GM12878 (cell line): Measurements from ENCODE around the gene CCDC27. TPM values are rescaled to one million over a fixed set of nuclear protein-coding genes. Genes with fewer than 3 reads are reported as not detected.

Source experiments
- ATAC-seq: fragments of 200-7000 bp; cut with Tn5 transposase; 3 replicates; pipeline ENCODE4 v1.9.1; 2020; ENCODE audit warnings: mild to moderate bottlenecking, moderate library complexity
- BruUV-seq: library from RNA; stranded (reverse); fragments of 400-500 nt; replicated peaks from 2 replicates; lab custom pipeline; 2021; lab: Mats Ljungman, UMichigan
- CTCF ChIA-PET: fragments of 300-600 bp; sonication (Branson Sonifier 250); formaldehyde crosslinking; extraction: SDS; loops from one replicate; lab custom pipeline; 2021; ENCODE audit warnings: inconsistent platforms; lab: Yijun Ruan, JAX
- POLR2A ChIA-PET: fragments of 350-600 bp; formaldehyde crosslinking; extraction: SDS; loops from one replicate; lab custom pipeline; 2021; ENCODE audit warnings: inconsistent platforms; lab: Charles Lee
- RAD21 ChIA-PET: fragments of 300-600 bp; sonication (Branson Sonifier 250); formaldehyde crosslinking; loops from one replicate; lab custom pipeline; 2023; ENCODE audit warnings: antibody characterized with exemption; ENCODE audit not compliant: unreplicated experiment; lab: Charles Lee
- SMC1A ChIA-PET: fragments of 300-600 bp; sonication (Branson Sonifier 250); formaldehyde crosslinking; loops from one replicate; lab custom pipeline; 2023; ENCODE audit not compliant: unreplicated experiment, uncharacterized antibody; lab: Charles Lee
- DNase-seq: peaks from one replicate; pipeline ENCODE4 v3.0.0-alpha.2; 2011; ENCODE audit warnings: low read depth, low spot score
- FAIRE-seq: peaks from 3 replicates; lab custom pipeline; 2011; peaks lifted over from hg19 to GRCh38; lab: Jason Lieb, UNC
- H2AFZ ChIP-seq: 2 replicates; pipeline ENCODE4 v1.6.0; 2011; ENCODE audit warnings: low read depth, low read length, control low read depth; ENCODE audit not compliant: control insufficient read depth
- H3K27ac ChIP-seq: 2 replicates; pipeline ENCODE4 v1.5.1; 2011; ENCODE audit warnings: control low read depth; ENCODE audit not compliant: control insufficient read depth, insufficient read depth
- H3K27me3 ChIP-seq, 2 experiments: replicated peaks in 1 of 2; 2 replicates each; pipeline versions ENCODE4 v1.6.0 to v1.6.1; 2011; ENCODE audit warnings: low read length in 1 of 2; ENCODE audit not compliant: control insufficient read depth in 2 of 2, insufficient read depth in 2 of 2
- H3K36me3 ChIP-seq, 2 experiments: 2 replicates each; pipeline ENCODE4 v1.5.1; 2011; ENCODE audit warnings: low read length in 1 of 2; ENCODE audit not compliant: control insufficient read depth in 2 of 2, insufficient read depth in 2 of 2
- H3K4me1 ChIP-seq: 2 replicates; pipeline ENCODE4 v1.6.1; 2011; ENCODE audit warnings: mild to moderate bottlenecking, low read length, moderate library complexity, mixed read lengths; ENCODE audit not compliant: control insufficient read depth, insufficient read depth
- H3K4me2 ChIP-seq: 2 replicates; pipeline ENCODE4 v1.6.0; 2011; ENCODE audit warnings: control low read depth; ENCODE audit not compliant: control insufficient read depth, insufficient read depth
- H3K4me3 ChIP-seq: fragments of 200-600 bp; sonication (generic); 2 replicates; pipeline ENCODE4 v1.5.1; 2016
- H3K79me2 ChIP-seq: 2 replicates; pipeline ENCODE4 v1.6.0; 2011; ENCODE audit warnings: low read length; ENCODE audit not compliant: control insufficient read depth, insufficient read depth
- H3K9ac ChIP-seq: 2 replicates; pipeline ENCODE4 v1.8.0; 2011; ENCODE audit warnings: low read length, control low read depth, mixed read lengths; ENCODE audit not compliant: control insufficient read depth, insufficient read depth
- H3K9me3 ChIP-seq: replicated peaks from 3 replicates; pipeline ENCODE4 v1.5.1; 2011; ENCODE audit warnings: mild to moderate bottlenecking, low read length; ENCODE audit not compliant: control insufficient read depth, insufficient read depth
- H4K20me1 ChIP-seq: 2 replicates; pipeline ENCODE4 v1.6.0; 2011; ENCODE audit not compliant: control insufficient read depth, insufficient read depth
- BACH1 ChIP-seq: fragments of 450-650 bp; IDR thresholded peaks from 2 replicates; pipeline ENCODE4 v1.6.1; 2017; ENCODE audit warnings: mild to moderate bottlenecking, borderline replicate concordance
- MEF2B ChIP-seq: fragments of 450-650 bp; IDR thresholded peaks from 2 replicates; pipeline ENCODE4 v1.6.1; 2018; ENCODE audit warnings: mild to moderate bottlenecking, moderate library complexity; ENCODE audit not compliant: partially characterized antibody, poor library complexity, severe bottlenecking
- MXI1 ChIP-seq: fragments of 150-350 bp; IDR thresholded peaks from 2 replicates; pipeline ENCODE4 v1.6.1; 2011; ENCODE audit warnings: low read depth, mild to moderate bottlenecking, inconsistent platforms, low read length, improper control_type of control experiment
- RAD51 ChIP-seq: fragments of 450-650 bp; IDR thresholded peaks from 2 replicates; pipeline ENCODE4 v1.6.1; 2016; ENCODE audit warnings: moderate library complexity, mild to moderate bottlenecking, inconsistent platforms
- RB1 ChIP-seq: fragments of 450-650 bp; formaldehyde crosslinking; IDR thresholded peaks from 2 replicates; pipeline ENCODE4 v1.6.1; 2017; ENCODE audit warnings: mild to moderate bottlenecking, borderline replicate concordance
- RELA ChIP-seq: fragments of 450-650 bp; IDR thresholded peaks from 2 replicates; pipeline ENCODE4 v1.8.0; 2014; ENCODE audit warnings: borderline replicate concordance; ENCODE audit not compliant: partially characterized antibody
- SIN3A ChIP-seq: IDR thresholded peaks from 2 replicates; pipeline ENCODE4 v1.6.1; 2012; ENCODE audit warnings: low read depth, low read length, improper control_type of control experiment
- SREBF1 ChIP-seq: IDR thresholded peaks from 2 replicates; pipeline ENCODE4 v1.6.1; 2012; ENCODE audit warnings: mild to moderate bottlenecking, low read length
- SUZ12 ChIP-seq: fragments of 200-600 bp; sonication (generic); IDR thresholded peaks from one replicate; pipeline ENCODE4 v1.6.1; 2018; ENCODE audit warnings: antibody characterized with exemption, mild to moderate bottlenecking; ENCODE audit not compliant: unreplicated experiment
- ZNF384 ChIP-seq: IDR thresholded peaks from 2 replicates; pipeline ENCODE4 v1.6.1; 2012; ENCODE audit warnings: low read depth, mild to moderate bottlenecking, low read length, improper control_type of control experiment, borderline replicate concordance
- ZSCAN29 ChIP-seq: fragments of 450-650 bp; IDR thresholded peaks from 2 replicates; pipeline ENCODE4 v1.6.1; 2017; ENCODE audit warnings: mild to moderate bottlenecking, moderate library complexity
- ZZZ3 ChIP-seq: IDR thresholded peaks from 2 replicates; pipeline ENCODE4 v1.6.1; 2011; ENCODE audit warnings: low read depth; ENCODE audit not compliant: control insufficient read depth, insufficient read length
- WGBS: methylation state at CpG from one replicate; pipeline ENCODE4 v1.1.6; 2016; ENCODE audit warnings: low lambda C conversion rate; ENCODE audit not compliant: insufficient replicate concordance, insufficient coverage; ENCODE audit errors: missing lambda C conversion rate; 5-methylcytosine and 5-hydroxymethylcytosine counted together
- in situ Hi-C: fragments of 300-500 bp; cut with MboI; formaldehyde crosslinking; loops from 9 replicates; pipeline ENCODE4 v1.14.3; 2018; ENCODE audit warnings: mixed read lengths
- intact Hi-C: fragments of 100-400 bp; cut with micrococcal nuclease; formaldehyde crosslinking; loops from one replicate; pipeline ENCODE4 v1.14.2; 2022; ENCODE audit not compliant: unreplicated experiment
- polyA plus RNA-seq, 11 experiments: library from polyadenylated mRNA; depleted of rRNA in 4 of 11; unstranded in 6 of 11; stranded (reverse) in 5 of 11; fragments of >200 nt; fragmentation: Nextera tagmentation in 4 of 11; fragmentation: Illumina TruSeq in 1 of 11; extraction: Ambion mirVana in 4 of 11; extraction: Trizol in 1 of 11; gene quantifications; 1 replicate in 1 of 11; 2 replicates in 10 of 11; pipeline versions ENCODE4 v1.2.1 to v1.2.3, GENCODE V29; 2011 to 2016; ENCODE audit warnings: inconsistent platforms in 2 of 11, missing spikeins in 2 of 11, low read depth in 1 of 11
- total RNA-seq, 4 experiments: library from RNA; depleted of rRNA in 3 of 4; stranded (reverse); fragments of >200 nt in 3 of 4; fragmentation: Illumina TruSeq in 1 of 4; extraction: Trizol in 1 of 4; gene quantifications; 2 replicates each; pipeline versions ENCODE4 v1.2.1 to v1.2.3, GENCODE V29; 2013 to 2021
- TF ChIP-seq, protein P1 (sequence below): fragments of 450-650 bp; IDR thresholded peaks from 2 replicates; pipeline ENCODE4 v1.6.1; 2017; ENCODE audit warnings: mild to moderate bottlenecking, moderate library complexity
- TF ChIP-seq, protein P2 (sequence below): fragments of 450-650 bp; IDR thresholded peaks from 2 replicates; pipeline ENCODE4 v1.6.1; 2017; ENCODE audit warnings: mild to moderate bottlenecking, moderate library complexity
- TF ChIP-seq, protein P3 (sequence below): IDR thresholded peaks from 2 replicates; pipeline ENCODE4 v1.6.1; 2012; ENCODE audit warnings: low read depth, low read length, improper control_type of control experiment

CCDC27 gene
- total and polyA plus RNA-seq, 10 of the 15 experiments (the other 5 are each of a cell fraction or from before 2014, with no cell fraction given) = 0.05 TPM; not detected in 9

DNA sequence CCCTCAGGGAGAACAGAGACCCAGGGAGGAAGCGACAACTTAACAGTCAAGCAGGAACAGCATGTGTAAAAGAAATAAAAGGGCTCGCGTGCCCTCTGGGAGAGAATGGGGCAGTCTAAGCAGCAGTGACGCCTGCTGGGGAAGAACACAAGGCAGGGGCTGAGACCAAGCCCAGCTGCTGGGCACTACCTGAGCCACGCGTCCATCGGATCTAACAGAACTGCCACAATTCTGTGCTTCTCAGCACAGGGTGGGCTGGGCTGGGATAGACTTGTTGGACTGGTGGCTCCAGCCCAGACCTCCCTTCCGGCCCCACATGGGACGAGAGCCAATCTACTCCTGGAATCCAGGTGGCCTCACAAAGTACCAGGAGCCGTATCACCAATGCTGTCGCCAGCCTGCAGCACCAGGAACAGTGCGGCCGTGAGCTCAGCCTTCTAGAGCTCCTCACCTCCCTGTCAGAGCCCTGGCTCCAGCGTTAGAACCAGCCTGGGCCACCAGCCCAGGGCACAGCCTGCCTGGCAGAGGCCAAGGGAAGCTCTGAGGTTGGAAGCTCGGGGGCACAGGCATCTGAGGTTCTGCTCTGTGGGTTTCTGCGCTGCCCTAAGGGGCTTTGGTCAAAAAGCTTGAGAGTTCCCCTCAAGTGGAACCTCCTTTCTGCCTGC, 36.6 kb downstream of the CCDC27 start:
- intact Hi-C loops (no loop called here), in situ Hi-C loops (no loop called here)
- no peak overlapping the region for H3K27ac ChIP-seq
- SMC1A ChIA-PET = no interaction called here
- no peak overlapping the region for H3K4me3 ChIP-seq
- H4K20me1 ChIP-seq = peaks cover 5% of the 10 kb centered on the region; the same call in 1 of the 2 replicates
- DNase-seq = no peak
- peaks cover 21% of the 10 kb centered on the region for H3K79me2 ChIP-seq
- H3K4me2 ChIP-seq = no peak overlapping the region
- H3K9ac ChIP-seq = no peak overlapping the region
- CTCF ChIA-PET = no interaction called here
- no peaks in the 10 kb centered on the region for H3K9me3 ChIP-seq
- no TSS peak for BruUV-seq
- RAD21 ChIA-PET = no interaction called here
- peaks cover 19 to 20% of the 10 kb centered on the region in 2 experiments for H3K36me3 ChIP-seq
- 91% methylated on average over 15 of the region's 16 CpGs for WGBS
- no peaks in the 10 kb centered on the region for H3K27me3 ChIP-seq
- no peak for FAIRE-seq
- POLR2A ChIA-PET = interaction anchor here (0.5 kb wide), 1 partner anchor 44 kb away, joined by 4 read pairs; no protein-coding TSS in a partner anchor
- no peak overlapping the region for H2AFZ ChIP-seq
- ATAC-seq = no peak
- H3K4me1 ChIP-seq = peaks cover 22% of the 10 kb centered on the region
- no peak for TF ChIP-seq ZZZ3
- TF ChIP-seq, protein P1, sequence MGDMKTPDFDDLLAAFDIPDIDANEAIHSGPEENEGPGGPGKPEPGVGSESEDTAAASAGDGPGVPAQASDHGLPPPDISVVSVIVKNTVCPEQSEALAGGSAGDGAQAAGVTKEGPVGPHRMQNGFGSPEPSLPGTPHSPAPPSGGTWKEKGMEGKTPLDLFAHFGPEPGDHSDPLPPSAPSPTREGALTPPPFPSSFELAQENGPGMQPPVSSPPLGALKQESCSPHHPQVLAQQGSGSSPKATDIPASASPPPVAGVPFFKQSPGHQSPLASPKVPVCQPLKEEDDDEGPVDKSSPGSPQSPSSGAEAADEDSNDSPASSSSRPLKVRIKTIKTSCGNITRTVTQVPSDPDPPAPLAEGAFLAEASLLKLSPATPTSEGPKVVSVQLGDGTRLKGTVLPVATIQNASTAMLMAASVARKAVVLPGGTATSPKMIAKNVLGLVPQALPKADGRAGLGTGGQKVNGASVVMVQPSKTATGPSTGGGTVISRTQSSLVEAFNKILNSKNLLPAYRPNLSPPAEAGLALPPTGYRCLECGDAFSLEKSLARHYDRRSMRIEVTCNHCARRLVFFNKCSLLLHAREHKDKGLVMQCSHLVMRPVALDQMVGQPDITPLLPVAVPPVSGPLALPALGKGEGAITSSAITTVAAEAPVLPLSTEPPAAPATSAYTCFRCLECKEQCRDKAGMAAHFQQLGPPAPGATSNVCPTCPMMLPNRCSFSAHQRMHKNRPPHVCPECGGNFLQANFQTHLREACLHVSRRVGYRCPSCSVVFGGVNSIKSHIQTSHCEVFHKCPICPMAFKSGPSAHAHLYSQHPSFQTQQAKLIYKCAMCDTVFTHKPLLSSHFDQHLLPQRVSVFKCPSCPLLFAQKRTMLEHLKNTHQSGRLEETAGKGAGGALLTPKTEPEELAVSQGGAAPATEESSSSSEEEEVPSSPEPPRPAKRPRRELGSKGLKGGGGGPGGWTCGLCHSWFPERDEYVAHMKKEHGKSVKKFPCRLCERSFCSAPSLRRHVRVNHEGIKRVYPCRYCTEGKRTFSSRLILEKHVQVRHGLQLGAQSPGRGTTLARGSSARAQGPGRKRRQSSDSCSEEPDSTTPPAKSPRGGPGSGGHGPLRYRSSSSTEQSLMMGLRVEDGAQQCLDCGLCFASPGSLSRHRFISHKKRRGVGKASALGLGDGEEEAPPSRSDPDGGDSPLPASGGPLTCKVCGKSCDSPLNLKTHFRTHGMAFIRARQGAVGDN = no peak
- TF ChIP-seq RAD51 = no peak
- no peak for TF ChIP-seq BACH1
- TF ChIP-seq, protein P2, sequence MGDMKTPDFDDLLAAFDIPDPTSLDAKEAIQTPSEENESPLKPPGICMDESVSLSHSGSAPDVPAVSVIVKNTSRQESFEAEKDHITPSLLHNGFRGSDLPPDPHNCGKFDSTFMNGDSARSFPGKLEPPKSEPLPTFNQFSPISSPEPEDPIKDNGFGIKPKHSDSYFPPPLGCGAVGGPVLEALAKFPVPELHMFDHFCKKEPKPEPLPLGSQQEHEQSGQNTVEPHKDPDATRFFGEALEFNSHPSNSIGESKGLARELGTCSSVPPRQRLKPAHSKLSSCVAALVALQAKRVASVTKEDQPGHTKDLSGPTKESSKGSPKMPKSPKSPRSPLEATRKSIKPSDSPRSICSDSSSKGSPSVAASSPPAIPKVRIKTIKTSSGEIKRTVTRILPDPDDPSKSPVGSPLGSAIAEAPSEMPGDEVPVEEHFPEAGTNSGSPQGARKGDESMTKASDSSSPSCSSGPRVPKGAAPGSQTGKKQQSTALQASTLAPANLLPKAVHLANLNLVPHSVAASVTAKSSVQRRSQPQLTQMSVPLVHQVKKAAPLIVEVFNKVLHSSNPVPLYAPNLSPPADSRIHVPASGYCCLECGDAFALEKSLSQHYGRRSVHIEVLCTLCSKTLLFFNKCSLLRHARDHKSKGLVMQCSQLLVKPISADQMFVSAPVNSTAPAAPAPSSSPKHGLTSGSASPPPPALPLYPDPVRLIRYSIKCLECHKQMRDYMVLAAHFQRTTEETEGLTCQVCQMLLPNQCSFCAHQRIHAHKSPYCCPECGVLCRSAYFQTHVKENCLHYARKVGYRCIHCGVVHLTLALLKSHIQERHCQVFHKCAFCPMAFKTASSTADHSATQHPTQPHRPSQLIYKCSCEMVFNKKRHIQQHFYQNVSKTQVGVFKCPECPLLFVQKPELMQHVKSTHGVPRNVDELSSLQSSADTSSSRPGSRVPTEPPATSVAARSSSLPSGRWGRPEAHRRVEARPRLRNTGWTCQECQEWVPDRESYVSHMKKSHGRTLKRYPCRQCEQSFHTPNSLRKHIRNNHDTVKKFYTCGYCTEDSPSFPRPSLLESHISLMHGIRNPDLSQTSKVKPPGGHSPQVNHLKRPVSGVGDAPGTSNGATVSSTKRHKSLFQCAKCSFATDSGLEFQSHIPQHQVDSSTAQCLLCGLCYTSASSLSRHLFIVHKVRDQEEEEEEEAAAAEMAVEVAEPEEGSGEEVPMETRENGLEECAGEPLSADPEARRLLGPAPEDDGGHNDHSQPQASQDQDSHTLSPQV = no peak
- TF ChIP-seq SREBF1 = no peak
- TF ChIP-seq ZSCAN29 = no peak
- TF ChIP-seq ZNF384 = no peak
- TF ChIP-seq SUZ12 = no peak
- no peak for TF ChIP-seq MEF2B
- TF ChIP-seq SIN3A = no peak
- TF ChIP-seq, protein P3, sequence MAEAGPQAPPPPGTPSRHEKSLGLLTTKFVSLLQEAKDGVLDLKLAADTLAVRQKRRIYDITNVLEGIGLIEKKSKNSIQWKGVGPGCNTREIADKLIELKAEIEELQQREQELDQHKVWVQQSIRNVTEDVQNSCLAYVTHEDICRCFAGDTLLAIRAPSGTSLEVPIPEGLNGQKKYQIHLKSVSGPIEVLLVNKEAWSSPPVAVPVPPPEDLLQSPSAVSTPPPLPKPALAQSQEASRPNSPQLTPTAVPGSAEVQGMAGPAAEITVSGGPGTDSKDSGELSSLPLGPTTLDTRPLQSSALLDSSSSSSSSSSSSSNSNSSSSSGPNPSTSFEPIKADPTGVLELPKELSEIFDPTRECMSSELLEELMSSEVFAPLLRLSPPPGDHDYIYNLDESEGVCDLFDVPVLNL = no peak
- TF ChIP-seq RELA = no peak
- no peak for TF ChIP-seq RB1
- no peak for TF ChIP-seq MXI1
